Fibroblast of skin of abdomen (primary cell): Measurements from ENCODE around the gene C1QTNF3. TPM values are rescaled to one million over a fixed set of nuclear protein-coding genes. Genes with fewer than 3 reads are reported as not detected.
"Not testable (repeated sequence)": the region's sequence is repeated elsewhere in the genome, so short reads cannot be mapped to it uniquely, and the experiment has no call there.

Source experiments
- DNase-seq: peaks from one replicate; pipeline ENCODE4 v3.0.0-alpha.2; 2013
- polyA plus RNA-seq, 2 experiments: library from polyadenylated mRNA; unstranded; fragments of 120-200 nt; gene quantifications; one replicate each; pipeline ENCODE4 v1.2.1, GENCODE V29; 2013; ENCODE audit not compliant: insufficient read length in 2 of 2

The C1QTNF3 gene, protein sequence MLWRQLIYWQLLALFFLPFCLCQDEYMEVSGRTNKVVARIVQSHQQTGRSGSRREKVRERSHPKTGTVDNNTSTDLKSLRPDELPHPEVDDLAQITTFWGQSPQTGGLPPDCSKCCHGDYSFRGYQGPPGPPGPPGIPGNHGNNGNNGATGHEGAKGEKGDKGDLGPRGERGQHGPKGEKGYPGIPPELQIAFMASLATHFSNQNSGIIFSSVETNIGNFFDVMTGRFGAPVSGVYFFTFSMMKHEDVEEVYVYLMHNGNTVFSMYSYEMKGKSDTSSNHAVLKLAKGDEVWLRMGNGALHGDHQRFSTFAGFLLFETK
- polyA plus RNA-seq (2013, experiment 1 of 2; ENCODE audit: insufficient read length), result 6.8 TPM
- 7.2 TPM for polyA plus RNA-seq (2013, experiment 2 of 2; ENCODE audit: insufficient read length)

DNA sequence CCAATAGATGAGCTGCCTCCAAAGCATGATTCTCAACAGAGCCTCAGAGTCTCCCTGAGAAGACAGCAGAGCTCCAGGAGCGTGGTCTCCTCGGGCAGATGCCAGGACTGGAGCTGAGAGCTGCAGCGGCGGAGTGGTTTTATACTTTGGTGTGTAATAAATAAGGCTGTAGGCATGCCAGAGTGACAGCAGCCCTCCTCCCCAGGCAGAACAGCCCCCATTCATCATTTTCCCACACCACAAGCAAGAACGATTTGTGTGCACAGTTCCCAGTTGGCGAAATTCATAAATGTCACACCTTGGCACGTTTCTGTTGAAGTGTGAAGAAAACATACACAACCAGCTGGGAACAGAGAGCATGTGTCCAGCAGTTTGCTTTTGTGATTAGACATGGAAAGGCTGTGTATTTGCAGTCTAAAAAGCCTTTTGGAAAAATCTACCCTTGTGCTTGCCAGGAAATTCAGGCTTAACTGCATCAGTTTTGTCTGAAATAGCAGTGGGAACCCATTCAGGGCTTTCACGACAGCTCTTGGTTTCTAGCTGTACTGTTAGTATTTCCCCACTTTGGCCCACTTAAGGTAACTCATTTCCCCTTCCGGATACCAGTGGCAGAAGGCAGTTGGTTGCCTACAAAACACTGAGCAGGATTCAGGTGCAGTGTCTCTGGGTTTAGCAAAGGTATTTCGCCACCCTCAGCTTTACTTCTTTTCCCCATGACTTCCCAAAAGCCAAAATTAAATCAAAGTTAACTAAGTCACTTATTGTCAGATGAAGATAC lies at the start of gene C1QTNF3:
C1QTNF3 (minus strand) TSS at position 115 of the 778 bp plus-strand sequence; CDS start at position 27, 88 bp downstream.
- DNase-seq, result peak; percentile 84

DNA sequence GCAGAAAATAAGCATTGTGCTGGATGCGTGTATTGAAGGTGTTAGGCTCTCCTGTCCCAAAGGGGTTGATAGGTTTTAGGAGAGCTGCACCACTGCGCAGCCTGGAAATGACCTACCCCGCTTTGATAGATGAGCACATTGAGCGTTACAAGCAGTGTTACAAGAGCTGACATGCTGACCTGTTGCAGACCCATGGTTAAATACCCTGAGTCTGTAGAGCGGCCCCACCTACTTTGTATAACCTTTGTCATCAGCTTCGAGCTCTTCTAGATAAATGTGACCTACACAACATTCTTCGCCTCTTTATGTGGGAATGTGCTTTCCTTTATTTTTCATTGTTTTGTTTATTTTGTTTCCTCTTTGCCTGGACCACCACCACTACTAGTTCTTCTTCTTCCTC lies 48.0 kb upstream of the C1QTNF3 start:
- DNase-seq, result not testable (repeated sequence)

DNA sequence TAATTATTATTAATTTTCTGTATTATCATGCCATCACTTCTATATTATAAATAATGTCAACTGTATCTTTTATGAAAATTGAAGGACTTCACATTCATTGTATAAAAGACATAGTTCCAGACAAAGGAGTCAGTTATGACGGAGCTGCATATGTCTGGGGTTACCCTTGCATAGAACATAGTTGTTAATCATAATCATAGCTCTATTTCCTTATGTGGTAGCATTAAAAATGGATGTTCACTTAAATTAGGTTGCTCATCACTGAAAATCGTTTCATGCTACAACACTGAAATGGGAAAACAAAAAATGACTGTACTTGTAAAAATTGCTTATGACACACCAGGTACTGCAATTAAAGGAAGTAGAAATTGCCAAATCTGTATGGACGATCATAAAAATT lies 46.8 kb upstream of the C1QTNF3 start:
- not testable (repeated sequence) for DNase-seq

DNA sequence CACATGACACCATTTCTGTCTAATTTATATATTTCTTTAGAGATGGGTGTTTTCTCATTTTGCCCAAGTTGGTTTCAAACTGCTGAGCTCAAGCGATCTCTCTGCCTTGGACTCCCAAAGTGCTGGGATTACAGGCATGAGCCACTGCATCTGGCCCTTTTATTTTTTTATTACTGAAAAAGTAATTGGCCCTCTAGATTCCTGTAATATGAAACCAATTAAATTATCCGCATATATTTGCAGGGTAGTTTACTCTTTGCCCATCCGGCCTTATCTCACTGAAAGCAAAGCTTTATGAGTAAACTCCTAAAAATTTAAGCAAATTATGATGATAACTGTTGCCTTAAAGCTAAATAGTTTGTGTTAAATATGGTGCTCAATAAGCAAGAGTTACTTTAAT lies 44.7 kb upstream of the C1QTNF3 start:
- DNase-seq, result not testable (repeated sequence)

DNA sequence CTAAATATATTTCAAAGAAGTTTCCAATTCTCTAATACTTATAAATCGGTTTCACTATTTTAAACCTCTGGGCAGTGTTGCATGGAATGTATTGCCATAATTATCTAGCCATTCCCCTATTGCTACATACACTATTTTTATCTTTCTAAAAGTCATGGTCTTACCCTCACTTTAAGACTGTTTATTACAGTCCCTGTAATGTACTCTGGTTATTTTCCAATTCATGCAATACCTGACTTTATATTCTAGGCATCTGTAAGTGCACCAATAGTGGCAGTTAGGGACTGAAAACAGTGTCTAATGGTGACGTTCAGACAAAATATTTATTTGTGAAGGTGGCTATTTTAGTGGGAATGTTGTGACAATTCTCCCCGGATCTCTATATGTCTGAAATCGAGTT lies 40.9 kb upstream of the C1QTNF3 start:
- DNase-seq, result not testable (repeated sequence)

DNA sequence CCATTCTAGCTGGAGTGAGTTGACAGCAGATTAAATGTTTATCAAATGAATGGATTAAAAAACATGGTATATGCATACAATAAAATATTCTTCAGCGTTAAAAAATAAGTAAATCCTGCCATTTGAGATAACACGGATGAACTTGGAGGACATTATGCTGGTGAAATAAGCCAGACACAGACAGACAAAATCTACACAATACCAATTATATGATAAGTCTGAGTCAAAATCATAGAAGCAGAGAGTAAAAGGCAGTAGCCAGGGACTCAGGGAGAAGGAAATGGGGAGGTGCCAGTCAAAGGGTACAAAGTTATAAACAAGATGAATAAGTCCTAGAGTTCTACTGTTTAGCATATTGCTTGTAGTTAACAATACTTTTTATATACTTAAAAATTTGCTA lies 36.5 kb upstream of the C1QTNF3 start:
- not testable (repeated sequence) for DNase-seq

DNA sequence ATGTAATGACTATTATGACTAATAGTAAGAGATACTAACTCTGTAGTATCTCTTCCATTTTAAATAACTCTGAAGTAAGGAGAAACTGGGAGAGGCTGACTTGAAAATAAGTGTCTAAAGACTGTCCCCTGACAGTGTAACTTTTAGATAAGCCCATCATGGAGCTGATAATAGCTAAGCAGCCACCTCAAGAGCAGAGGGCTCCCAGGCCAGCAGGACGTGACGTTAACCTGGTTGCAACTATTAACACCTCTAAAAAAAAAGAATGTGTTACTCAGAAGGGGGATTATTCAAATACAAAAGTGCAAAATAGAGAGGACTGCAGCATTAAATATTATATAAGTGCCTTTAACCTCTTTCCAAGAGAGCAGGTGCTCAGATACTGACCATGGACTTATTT lies 34.6 kb upstream of the C1QTNF3 start:
- DNase-seq, result not testable (repeated sequence)

DNA sequence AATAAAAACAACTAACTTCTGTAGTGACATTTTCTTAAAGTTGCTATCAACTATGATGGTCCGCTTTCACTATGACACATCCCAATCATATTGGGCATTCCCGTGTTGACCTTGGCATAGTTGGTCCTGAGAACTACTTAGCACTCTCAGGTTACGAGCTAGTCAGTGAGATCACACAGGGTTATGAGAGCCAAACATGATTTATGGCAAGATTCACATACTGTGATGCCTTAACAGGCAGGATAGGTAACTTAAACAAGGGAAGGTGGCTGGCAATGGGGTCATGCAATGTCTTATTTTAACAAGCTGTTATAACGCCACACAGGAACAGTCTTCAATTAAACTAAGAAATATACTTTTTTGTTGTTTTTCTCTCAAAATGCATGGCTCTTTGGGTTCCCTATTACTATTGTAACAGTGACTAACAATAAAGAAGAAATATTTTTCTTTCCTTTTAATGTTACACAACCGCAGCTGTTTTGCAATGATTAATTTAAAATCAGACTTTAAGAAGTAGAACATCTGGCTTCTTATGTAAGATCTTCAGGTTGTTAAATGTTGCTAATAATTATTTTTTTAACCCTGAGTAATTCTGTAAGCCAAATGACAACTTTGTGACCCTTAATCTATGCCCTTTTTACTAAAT lies 33.8 kb upstream of the C1QTNF3 start:
- DNase-seq, result not testable (repeated sequence)

DNA sequence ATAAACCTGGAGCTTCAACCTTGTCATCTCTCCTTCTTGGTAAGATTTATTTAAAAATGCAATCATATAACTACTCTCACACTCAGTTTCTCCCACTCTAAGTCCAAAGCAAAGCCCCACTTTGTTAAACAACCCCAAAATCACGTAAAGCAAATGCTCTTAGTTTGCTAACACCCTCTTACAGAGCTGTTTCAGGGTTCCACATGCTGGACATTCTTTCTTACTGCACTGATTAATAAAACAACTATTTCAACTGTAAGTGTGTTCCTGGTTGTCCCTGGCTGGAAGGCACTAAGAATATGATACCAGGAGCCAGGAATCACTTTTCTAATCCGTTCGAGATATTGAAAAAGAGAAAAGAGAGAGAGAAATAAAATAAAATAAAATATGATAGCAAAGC lies 31.5 kb upstream of the C1QTNF3 start:
- DNase-seq, result peak; percentile 17

DNA sequence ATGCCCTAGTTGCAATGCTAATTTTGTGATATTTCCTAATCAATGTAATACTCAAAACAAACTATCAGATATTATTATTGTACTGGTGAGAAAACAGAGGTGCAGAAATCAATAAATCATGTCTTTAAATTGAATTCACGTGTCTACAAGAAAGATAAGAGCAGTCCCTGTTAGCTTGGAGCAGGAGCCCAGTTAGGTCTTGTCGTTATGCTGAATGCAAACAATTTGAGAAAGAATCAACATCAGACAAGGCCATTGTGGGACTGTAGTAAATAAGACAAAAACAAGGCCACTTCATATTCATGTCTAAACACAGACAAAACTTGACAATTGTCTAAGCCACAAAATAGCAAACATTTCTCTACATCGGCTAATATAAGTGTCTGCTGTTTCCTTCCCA lies 31.1 kb upstream of the C1QTNF3 start:
- not testable (repeated sequence) for DNase-seq

DNA sequence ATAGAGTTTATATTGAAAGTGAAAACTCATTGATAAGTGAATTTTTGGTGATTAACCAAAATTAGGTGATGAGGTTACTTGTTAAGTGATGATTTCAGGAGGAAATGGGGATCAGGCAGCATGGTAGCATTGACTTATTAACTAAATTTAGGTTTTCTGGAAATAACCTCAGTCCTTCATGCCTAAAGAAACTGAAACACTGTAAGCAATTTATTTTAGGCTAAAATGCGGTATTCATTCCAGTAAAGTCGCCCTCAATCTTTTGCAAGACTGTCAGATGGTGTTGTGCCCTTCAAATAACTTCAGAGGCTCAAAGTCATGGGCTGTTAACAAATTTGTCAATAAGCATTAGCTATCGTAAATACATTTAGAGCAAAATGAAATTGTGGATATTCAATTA lies 27.6 kb upstream of the C1QTNF3 start:
- DNase-seq, result not testable (repeated sequence)

DNA sequence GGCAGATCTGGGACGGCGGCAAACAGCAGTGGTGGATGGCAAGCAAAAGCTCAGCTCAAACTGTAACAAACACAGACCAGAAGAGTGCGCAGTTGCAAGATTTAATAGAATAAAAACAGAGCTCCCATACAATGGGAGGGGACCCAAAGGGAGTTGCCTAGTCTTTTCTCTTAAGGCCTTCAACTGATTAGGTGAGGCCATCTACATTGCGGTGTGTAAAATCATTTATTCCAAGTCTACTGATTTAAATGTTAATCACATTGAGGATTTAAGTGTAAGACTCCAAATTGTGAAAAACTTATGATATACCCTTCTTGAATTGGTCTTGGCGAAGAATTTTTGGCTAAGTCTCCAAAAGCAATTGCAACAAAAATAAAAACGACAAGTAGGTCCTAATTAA lies 21.6 kb upstream of the C1QTNF3 start:
- DNase-seq, result no peak

DNA sequence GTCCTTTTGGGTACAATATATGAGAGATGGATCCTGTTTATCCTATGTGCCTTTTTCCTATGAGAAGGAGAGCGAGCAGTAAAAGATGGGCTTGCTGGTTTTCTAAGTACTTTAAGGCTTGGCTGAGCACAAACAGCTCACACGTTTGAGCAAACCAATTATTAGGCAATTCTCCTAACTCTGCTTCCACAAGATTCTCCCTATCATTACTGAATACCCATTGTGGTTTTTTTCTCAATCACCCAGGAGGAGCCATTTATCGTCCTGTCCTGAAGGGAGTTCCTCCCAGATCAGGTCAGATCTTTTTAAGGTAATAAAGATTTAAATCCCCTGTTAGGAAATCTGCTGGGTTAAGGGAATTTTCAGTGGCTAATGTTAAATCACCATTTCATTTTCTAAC lies 19.4 kb upstream of the C1QTNF3 start:
- DNase-seq, result no peak

DNA sequence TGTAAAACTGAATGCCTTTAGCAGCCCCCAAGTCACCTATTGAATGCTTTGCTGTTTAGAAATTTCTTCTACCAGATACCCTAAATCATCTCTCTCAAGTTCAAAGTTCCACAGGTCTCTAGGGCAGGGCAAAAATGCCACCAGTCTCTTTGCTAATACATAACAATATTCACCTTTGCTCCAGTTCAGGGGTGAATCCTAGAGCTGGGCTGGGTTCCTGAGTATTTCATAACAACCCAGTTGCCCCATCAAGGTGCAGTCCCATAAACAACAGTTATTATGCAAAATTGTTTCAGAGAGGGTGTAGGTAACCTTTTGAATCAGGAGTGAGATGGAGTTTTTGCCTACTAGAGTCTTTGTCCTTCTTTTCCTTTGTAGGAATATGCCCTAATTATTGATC lies 19.0 kb upstream of the C1QTNF3 start:
- DNase-seq, result no peak

DNA sequence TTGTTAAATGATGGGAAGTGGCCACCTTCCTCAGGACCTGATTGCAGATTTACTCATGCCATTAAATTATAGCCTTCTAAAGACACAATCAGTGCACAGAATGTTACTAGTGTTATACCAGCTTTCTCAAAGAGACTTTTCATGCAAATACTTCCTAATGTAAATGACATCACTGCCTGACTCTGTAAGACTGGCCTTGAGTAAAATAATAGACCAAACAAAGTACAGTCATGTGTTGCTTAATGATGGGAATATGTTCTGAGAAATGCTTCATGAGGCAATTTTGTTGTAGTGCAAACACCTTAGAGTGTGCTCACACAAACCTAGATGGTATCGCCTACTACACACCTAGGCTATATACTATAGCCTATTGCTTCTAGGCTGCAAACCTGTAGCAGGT lies 17.0 kb upstream of the C1QTNF3 start:
- DNase-seq, result no peak

DNA sequence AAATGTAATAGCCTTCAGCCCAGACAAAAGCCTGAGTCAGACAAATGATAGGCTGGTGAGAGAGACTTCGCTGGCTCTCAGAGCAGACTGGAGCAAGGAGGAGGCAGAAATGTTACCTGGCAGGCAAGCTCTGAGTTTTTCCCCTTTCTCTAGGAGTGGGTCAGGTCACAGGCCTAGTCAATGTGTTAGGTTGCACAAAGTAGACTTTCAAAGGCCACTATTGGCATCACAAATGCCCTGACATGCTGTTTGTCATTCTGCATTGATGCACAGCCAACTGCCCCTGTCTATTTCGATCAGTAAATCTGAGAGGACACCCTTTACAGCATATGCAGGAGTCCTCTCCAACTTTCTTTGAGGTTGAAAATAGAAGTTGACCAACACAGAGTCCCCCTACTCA lies 15.5 kb upstream of the C1QTNF3 start:
- DNase-seq, result no peak

DNA sequence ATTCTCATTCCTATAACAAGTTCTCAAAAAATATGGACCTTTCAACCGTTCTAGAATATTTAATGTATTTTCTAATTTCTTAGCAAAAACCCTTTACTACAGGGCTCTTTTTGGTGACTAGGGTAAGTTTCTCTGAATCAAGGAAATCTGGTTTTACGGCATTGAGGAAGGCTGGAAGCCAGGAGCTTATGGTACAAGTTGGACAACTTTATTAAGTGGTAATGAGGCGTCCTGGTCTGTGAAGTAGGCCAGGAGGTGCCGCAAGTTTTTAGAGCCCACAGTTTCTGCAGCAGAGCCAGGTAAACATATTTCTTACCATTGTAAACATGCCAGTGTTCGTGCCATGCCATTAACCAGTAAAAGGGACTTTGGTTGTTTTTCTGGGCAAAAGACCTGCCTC lies 14.6 kb upstream of the C1QTNF3 start:
- DNase-seq, result no peak

DNA sequence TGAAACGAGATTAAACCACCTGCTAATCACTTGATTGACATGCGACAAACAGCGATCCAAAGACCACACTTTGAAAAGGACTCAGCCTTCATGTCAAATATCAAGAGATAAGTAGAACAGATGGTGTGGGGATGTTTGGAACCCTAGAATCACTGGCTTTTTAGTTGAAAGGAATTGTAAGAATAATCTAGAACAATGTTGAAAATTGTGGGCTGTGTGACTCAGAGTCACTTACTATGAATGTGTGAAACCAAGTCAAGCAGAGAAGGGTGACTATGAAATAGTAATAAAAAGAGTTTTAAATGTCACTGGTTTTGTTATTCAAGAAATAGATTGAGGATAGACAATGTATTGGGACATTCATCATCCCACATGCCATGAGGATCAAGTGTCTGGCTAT lies 14.1 kb upstream of the C1QTNF3 start:
- DNase-seq, result no peak

DNA sequence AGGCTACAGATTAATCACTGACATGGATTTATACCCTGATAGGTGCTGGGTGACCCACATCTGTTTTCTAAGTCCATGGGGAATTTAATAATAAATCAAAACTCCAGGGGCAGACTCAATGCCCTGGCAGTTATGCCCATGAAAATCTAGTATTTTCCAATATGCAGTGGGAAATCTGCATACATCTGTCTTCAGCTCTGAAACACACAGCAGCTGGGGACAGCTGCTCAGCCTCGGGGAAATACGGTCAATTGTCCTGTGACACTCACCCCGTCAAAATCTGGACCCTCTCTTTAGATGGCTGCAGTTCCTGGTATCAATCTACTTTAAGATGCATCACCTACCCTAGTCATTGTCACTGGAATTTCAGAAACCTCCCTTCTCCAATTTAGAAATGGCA lies 12.7 kb upstream of the C1QTNF3 start:
- DNase-seq, result no peak

DNA sequence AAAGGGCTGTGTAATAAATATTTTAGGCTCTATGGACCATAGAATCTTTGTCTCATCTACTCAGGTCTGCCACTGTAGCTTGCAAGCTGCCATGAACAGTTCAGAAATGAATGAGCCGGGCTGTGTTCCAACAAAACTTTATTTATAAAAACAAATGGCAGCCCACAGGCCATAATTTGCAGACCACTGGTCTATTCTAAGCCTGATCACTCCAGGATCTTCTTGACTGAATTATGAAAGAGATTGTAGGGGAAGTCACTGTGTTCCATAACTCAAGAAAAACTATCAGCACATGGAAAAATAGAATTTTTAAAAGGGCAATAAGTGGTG lies 11.4 kb upstream of the C1QTNF3 start:
- DNase-seq, result no peak

DNA sequence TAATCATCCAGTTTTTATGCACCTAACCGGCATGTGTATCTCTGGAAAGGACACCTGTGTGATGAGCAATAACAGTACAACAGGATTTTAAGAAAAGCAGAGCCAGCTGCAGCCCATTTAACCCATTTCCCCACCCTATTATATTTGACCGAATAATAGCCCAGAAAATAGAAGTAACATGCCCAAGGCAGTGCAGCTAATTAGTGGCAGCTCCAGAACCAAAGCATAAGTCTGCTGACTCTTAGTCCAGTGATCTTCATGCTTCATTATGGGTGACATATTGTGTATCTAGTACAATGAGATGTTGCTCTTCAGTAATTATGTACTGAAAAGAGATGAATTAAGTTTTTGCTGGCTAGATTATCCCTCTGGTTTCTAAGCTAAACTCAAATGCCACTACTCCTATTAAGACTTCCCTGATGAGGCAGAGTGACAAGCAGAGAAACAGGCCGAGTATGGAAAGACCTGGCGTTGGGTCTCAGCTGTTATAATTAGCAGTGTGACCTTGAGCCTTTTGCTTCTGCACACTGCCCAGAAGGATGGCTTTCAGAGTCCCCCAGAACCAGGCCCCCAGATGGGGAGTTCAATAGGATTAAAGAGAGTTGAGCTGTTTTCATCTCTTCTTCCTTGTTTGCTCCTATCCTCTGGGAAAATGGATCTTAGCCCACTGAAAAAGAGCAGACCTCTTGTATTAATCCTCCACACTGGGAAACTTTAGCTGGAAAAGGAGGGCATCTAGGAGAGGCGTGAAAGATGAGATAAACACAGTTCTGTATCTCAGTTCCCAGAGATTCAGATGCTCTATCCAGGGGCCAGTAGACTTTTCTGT lies 10.8 kb upstream of the C1QTNF3 start:
- DNase-seq, result no peak

DNA sequence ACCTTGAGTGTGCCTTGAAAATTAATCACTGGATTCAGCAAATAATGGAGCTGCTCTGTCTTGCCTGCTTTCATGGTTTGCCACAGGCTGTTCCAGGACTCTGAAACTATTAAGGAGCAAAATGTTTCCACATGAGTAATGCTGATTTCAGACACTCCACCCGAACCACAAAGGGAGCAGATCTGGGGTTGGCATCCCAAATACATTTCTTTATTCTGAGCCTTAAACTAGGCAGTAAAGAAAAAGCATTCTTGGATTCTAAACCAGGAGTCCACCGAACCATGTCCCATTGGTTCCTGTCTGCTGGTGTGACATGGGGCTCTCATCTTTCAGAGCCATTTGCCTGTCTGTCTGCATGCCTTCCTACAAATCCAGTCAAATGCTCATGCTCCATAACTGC lies 10.1 kb upstream of the C1QTNF3 start:
- DNase-seq, result peak; percentile 92
